Measurements from ENCODE around the gene ARHGEF28.

ARHGEF28 gene

GRCh38 chr5:73895471-73895870 is 269.5 kb downstream of the ARHGEF28 start:
- Histone ChIP-seq H3F3A (ENCODE audit: insufficient read depth, low read length) (peaks cover 3% of the 10 kb centered on the region; the same call in 1 of the 2 replicates), H3K27me3 (replicated peaks; ENCODE audit: insufficient read depth, low read length) (no peaks in the 10 kb centered on the region), H2AFZ (ENCODE audit: low read length) (no peak overlapping the region), H3K4me3 (ENCODE audit: low read length) (no peak overlapping the region), H3K9ac (ENCODE audit: low read length) (no peak overlapping the region), H3K79me2 (ENCODE audit: low read length) (no peaks in the 10 kb centered on the region), H4K20me1 (ENCODE audit: insufficient read depth, low read length) (no peaks in the 10 kb centered on the region), H3K4me2 (ENCODE audit: low read depth, low read length) (no peak overlapping the region), H3K9me3 (replicated peaks; ENCODE audit: insufficient read depth, low read length) (no peaks in the 10 kb centered on the region), H3K9me2 (replicated peaks; ENCODE audit: insufficient read depth, low read length) (no peaks in the 10 kb centered on the region), H3K27ac (ENCODE audit: low read length) (no peak overlapping the region), H3K4me1 (ENCODE audit: low read length) (peaks cover 13% of the 10 kb centered on the region), H3K36me3 (replicated peaks; ENCODE audit: insufficient read depth, low read length) (no peaks in the 10 kb centered on the region)
- TF ChIP-seq, protein P1, sequence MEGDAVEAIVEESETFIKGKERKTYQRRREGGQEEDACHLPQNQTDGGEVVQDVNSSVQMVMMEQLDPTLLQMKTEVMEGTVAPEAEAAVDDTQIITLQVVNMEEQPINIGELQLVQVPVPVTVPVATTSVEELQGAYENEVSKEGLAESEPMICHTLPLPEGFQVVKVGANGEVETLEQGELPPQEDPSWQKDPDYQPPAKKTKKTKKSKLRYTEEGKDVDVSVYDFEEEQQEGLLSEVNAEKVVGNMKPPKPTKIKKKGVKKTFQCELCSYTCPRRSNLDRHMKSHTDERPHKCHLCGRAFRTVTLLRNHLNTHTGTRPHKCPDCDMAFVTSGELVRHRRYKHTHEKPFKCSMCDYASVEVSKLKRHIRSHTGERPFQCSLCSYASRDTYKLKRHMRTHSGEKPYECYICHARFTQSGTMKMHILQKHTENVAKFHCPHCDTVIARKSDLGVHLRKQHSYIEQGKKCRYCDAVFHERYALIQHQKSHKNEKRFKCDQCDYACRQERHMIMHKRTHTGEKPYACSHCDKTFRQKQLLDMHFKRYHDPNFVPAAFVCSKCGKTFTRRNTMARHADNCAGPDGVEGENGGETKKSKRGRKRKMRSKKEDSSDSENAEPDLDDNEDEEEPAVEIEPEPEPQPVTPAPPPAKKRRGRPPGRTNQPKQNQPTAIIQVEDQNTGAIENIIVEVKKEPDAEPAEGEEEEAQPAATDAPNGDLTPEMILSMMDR (IDR thresholded peaks at IDR 0.05; ENCODE audit: low read length) = no peak
- TF ChIP-seq EZH2phosphoT487 (IDR thresholded peaks at IDR 0.05; ENCODE audit: low read length) = no peak
- no peak for TF ChIP-seq EZH2 (optimal IDR thresholded peaks at IDR 0.05; ENCODE audit: low read depth, low read length)
- DNase-seq = no peak

DNA sequence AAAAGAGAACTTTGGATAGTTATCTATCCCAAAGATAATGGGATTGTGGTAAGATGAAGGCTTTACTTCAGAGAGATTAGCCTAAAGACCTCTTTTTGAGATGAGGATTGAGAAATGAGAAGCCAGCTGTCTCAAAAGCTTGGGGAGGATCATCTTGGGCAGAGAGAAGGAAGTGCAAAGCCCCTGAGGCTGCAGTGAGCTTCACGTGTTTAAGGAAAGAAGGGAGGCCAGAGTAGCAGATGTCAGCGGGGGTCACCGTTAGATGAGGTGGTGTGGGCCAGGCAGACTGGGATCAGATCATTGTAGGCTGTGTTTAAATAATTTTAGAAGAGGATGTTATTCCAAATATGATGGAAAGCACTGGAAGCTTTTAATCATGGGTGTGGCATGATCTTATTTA is 270.1 kb downstream of the ARHGEF28 start:
- H2AFZ ChIP-seq (ENCODE audit: low read length) = no peak overlapping the region
- peaks cover 3% of the 10 kb centered on the region; the same call in 1 of the 2 replicates for H3F3A ChIP-seq (ENCODE audit: insufficient read depth, low read length)
- no peak for DNase-seq
- no peaks in the 10 kb centered on the region for H3K27me3 ChIP-seq (replicated peaks; ENCODE audit: insufficient read depth, low read length)
- H4K20me1 ChIP-seq (ENCODE audit: insufficient read depth, low read length) = no peaks in the 10 kb centered on the region
- H3K9me3 ChIP-seq (replicated peaks; ENCODE audit: insufficient read depth, low read length) = no peaks in the 10 kb centered on the region
- peaks cover 13% of the 10 kb centered on the region for H3K4me1 ChIP-seq (ENCODE audit: low read length)
- no peak overlapping the region for H3K4me2 ChIP-seq (ENCODE audit: low read depth, low read length)
- no peaks in the 10 kb centered on the region for H3K36me3 ChIP-seq (replicated peaks; ENCODE audit: insufficient read depth, low read length)
- no peak overlapping the region for H3K9ac ChIP-seq (ENCODE audit: low read length)
- no peak overlapping the region for H3K4me3 ChIP-seq (ENCODE audit: low read length)
- no peaks in the 10 kb centered on the region for H3K9me2 ChIP-seq (replicated peaks; ENCODE audit: insufficient read depth, low read length)
- H3K27ac ChIP-seq (ENCODE audit: low read length) = no peak overlapping the region
- TF ChIP-seq EZH2phosphoT487 (IDR thresholded peaks at IDR 0.05; ENCODE audit: low read length) = no peak
- TF ChIP-seq, protein P1 (IDR thresholded peaks at IDR 0.05; ENCODE audit: low read length) = no peak
- TF ChIP-seq EZH2 (optimal IDR thresholded peaks at IDR 0.05; ENCODE audit: low read depth, low read length) = no peak
- H3K79me2 ChIP-seq (ENCODE audit: low read length) = no peaks in the 10 kb centered on the region

GRCh38 chr5:73896668-73897067 is 270.7 kb downstream of the ARHGEF28 start:
- no peak overlapping the region for H3K27ac ChIP-seq (ENCODE audit: low read length)
- no peak for DNase-seq
- H3K36me3 ChIP-seq (replicated peaks; ENCODE audit: insufficient read depth, low read length) = no peaks in the 10 kb centered on the region
- TF ChIP-seq EZH2 (optimal IDR thresholded peaks at IDR 0.05; ENCODE audit: low read depth, low read length) (no peak), EZH2phosphoT487 (IDR thresholded peaks at IDR 0.05; ENCODE audit: low read length) (no peak)
- TF ChIP-seq, protein P1 (IDR thresholded peaks at IDR 0.05; ENCODE audit: low read length) = no peak
- no peak overlapping the region for H3K4me2 ChIP-seq (ENCODE audit: low read depth, low read length)
- no peaks in the 10 kb centered on the region for H3K9me3 ChIP-seq (replicated peaks; ENCODE audit: insufficient read depth, low read length)
- peaks cover 13% of the 10 kb centered on the region for H3K4me1 ChIP-seq (ENCODE audit: low read length)
- no peaks in the 10 kb centered on the region for H4K20me1 ChIP-seq (ENCODE audit: insufficient read depth, low read length)
- H3K4me3 ChIP-seq (ENCODE audit: low read length) = no peak overlapping the region
- peaks cover 3% of the 10 kb centered on the region; the same call in 1 of the 2 replicates for H3F3A ChIP-seq (ENCODE audit: insufficient read depth, low read length)
- no peak overlapping the region for H3K9ac ChIP-seq (ENCODE audit: low read length)
- no peaks in the 10 kb centered on the region for H3K79me2 ChIP-seq (ENCODE audit: low read length)
- no peak overlapping the region for H2AFZ ChIP-seq (ENCODE audit: low read length)
- H3K9me2 ChIP-seq (replicated peaks; ENCODE audit: insufficient read depth, low read length) = no peaks in the 10 kb centered on the region
- H3K27me3 ChIP-seq (replicated peaks; ENCODE audit: insufficient read depth, low read length) = no peaks in the 10 kb centered on the region
